Myocyte (in vitro differentiated cells): ENCODE results near the gene ZKSCAN4. TPM values are rescaled to one million over a fixed set of nuclear protein-coding genes. Genes with fewer than 3 reads are reported as not detected.

Source experiments
- DNase-seq: peaks from one replicate; pipeline ENCODE4 v3.0.0-alpha.2; 2012; ENCODE audit warnings: low read depth
- total RNA-seq: library from RNA; depleted of rRNA; stranded (reverse); fragments of >200 nt; gene quantifications from 2 replicates; pipeline ENCODE4 v1.2.3, GENCODE V29; 2014

The ZKSCAN4 gene
- total RNA-seq, 1 donor from 2014 or later: 4.6 TPM

- no peak for DNase-seq
These were observed 1.3 kb downstream of the ZKSCAN4 start for GRCh38 chr6:28250747-28251146.

- DNase-seq: no peak
These were observed 3.2 kb downstream of the ZKSCAN4 start for GRCh38 chr6:28248916-28249315.

GRCh38 chr6:28245206-28245941 is 6.7 kb downstream of the ZKSCAN4 start:
- no peak for DNase-seq

- DNase-seq: no peak
These were observed 8.1 kb downstream of the ZKSCAN4 start for GRCh38 chr6:28243946-28244345.

- DNase-seq: no peak
These were observed 11.6 kb downstream of the ZKSCAN4 start for GRCh38 chr6:28240471-28240870.

- DNase-seq: no peak
These were observed 12.4 kb downstream of the ZKSCAN4 start for GRCh38 chr6:28239636-28240035.

- no peak for DNase-seq
These were observed 16.1 kb downstream of the ZKSCAN4 start for GRCh38 chr6:28235912-28236452.

GRCh38 chr6:28232785-28233184 is 19.3 kb downstream of the ZKSCAN4 start:
- DNase-seq: no peak

GRCh38 chr6:28226460-28226859 is 25.6 kb downstream of the ZKSCAN4 start:
- no peak for DNase-seq

GRCh38 chr6:28225056-28225834 is 26.8 kb downstream of the ZKSCAN4 start, which contains the start of gene ZSCAN9:
TSS of gene ZSCAN9 (plus strand) at chr6:28225275. CDS start at chr6:28227085, 1,810 bp downstream.
- peak; percentile 95 for DNase-seq

- DNase-seq: no peak
These were observed 27.7 kb downstream of the ZKSCAN4 start for GRCh38 chr6:28224131-28225055.

- no peak for DNase-seq
These were observed 31.6 kb downstream of the ZKSCAN4 start for GRCh38 chr6:28220257-28221133.

- DNase-seq: peak; percentile 86
These were observed 33.5 kb downstream of the ZKSCAN4 start for GRCh38 chr6:28218312-28219248.

GRCh38 chr6:28217890-28218289 is 34.2 kb downstream of the ZKSCAN4 start:
- DNase-seq: no peak

- no peak for DNase-seq
These were observed 36.6 kb downstream of the ZKSCAN4 start for GRCh38 chr6:28215425-28215824.

GRCh38 chr6:28213213-28213523 is 38.9 kb downstream of the ZKSCAN4 start:
- DNase-seq: no peak

GRCh38 chr6:28212510-28213212 is 39.4 kb downstream of the ZKSCAN4 start:
- DNase-seq: peak; percentile 98

GRCh38 chr6:28211840-28212509 is 40.1 kb downstream of the ZKSCAN4 start:
- no peak for DNase-seq
